Measurements from ENCODE around the gene UTP11. TPM values are rescaled to one million over a fixed set of nuclear protein-coding genes. Genes with fewer than 3 reads are reported as not detected.

The UTP11 gene
- total RNA-seq, 1 donor from 2014 or later: 32.6 TPM

DNA sequence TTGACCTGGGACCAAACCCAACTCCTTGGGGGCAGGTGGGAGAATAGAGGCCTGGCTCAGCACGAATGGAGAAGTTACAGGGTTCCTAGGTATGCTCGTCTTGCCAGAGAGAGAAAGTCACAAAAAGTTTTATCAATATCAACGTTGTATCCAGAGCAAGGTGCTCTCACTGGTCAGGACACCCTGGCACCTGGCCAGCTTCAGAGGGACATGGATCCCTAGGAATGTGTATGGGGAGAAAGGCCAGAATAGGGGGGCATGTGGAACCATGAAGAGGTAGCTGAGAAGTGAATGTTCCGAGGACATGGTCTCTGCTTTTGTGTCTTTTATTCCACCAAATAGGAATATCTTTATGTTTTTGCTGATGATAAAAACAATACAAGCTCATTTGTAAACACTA lies 43.4 kb downstream of the UTP11 start:
- H3K27me3 Mint-ChIP-seq (ENCODE audit: unreplicated experiment): peaks cover 32% of the 10 kb centered on the region
- peaks cover 7% of the 10 kb centered on the region for H3K4me1 Mint-ChIP-seq (ENCODE audit: unreplicated experiment)
- TF ChIP-seq CTCF (IDR thresholded peaks at IDR 0.05): no peak
- no peaks in the 10 kb centered on the region for H3K9me3 Mint-ChIP-seq (ENCODE audit: unreplicated experiment)
- H3K27ac Mint-ChIP-seq (ENCODE audit: unreplicated experiment): no peak overlapping the region
- no peak for DNase-seq (ENCODE audit: extremely low spot score, unreplicated experiment)
- H3K36me3 Mint-ChIP-seq (ENCODE audit: unreplicated experiment): no peaks in the 10 kb centered on the region
- H3K4me3 Mint-ChIP-seq (ENCODE audit: unreplicated experiment): no peak overlapping the region

GRCh38 chr1:38059635-38060250 lies 47.2 kb downstream of the UTP11 start:
- H3K27ac Mint-ChIP-seq (ENCODE audit: unreplicated experiment): no peak overlapping the region
- no peaks in the 10 kb centered on the region for H3K9me3 Mint-ChIP-seq (ENCODE audit: unreplicated experiment)
- no peak overlapping the region for H3K4me3 Mint-ChIP-seq (ENCODE audit: unreplicated experiment)
- peaks cover 16% of the 10 kb centered on the region for H3K27me3 Mint-ChIP-seq (ENCODE audit: unreplicated experiment)
- H3K4me1 Mint-ChIP-seq (ENCODE audit: unreplicated experiment): peaks cover 7% of the 10 kb centered on the region
- no peaks in the 10 kb centered on the region for H3K36me3 Mint-ChIP-seq (ENCODE audit: unreplicated experiment)
- DNase-seq (ENCODE audit: extremely low spot score, unreplicated experiment): no peak
- TF ChIP-seq CTCF (IDR thresholded peaks at IDR 0.05): no peak

DNA sequence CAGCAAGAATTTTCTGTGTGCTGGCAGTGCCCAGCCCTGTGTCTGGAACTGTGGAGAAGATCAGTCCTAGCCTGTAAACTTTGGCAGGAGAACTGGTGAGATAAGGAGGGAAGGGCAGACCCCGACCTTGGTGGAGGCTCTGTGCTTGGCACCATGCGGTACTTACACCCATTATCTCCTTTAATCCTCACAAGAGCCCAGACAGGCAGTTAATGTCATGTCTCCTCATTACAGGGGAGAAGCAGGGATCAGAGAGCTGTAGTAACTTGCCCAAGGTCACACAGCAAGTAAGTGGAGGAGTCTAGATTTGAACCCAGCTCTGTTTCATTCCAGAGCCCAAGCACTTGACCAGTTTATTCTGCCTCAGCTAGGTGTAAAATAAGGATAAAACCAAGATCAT lies 48.0 kb downstream of the UTP11 start:
- H3K27ac Mint-ChIP-seq (ENCODE audit: unreplicated experiment): no peak overlapping the region
- no peaks in the 10 kb centered on the region for H3K36me3 Mint-ChIP-seq (ENCODE audit: unreplicated experiment)
- peaks cover 7% of the 10 kb centered on the region for H3K4me1 Mint-ChIP-seq (ENCODE audit: unreplicated experiment)
- H3K4me3 Mint-ChIP-seq (ENCODE audit: unreplicated experiment): no peak overlapping the region
- no peak for TF ChIP-seq CTCF (IDR thresholded peaks at IDR 0.05)
- H3K9me3 Mint-ChIP-seq (ENCODE audit: unreplicated experiment): no peaks in the 10 kb centered on the region
- peaks cover 11% of the 10 kb centered on the region for H3K27me3 Mint-ChIP-seq (ENCODE audit: unreplicated experiment)
- no peak for DNase-seq (ENCODE audit: extremely low spot score, unreplicated experiment)

- peaks cover 7% of the 10 kb centered on the region for H3K4me1 Mint-ChIP-seq (ENCODE audit: unreplicated experiment)
- no peak for DNase-seq (ENCODE audit: extremely low spot score, unreplicated experiment)
- no peak overlapping the region for H3K27ac Mint-ChIP-seq (ENCODE audit: unreplicated experiment)
- H3K36me3 Mint-ChIP-seq (ENCODE audit: unreplicated experiment): no peaks in the 10 kb centered on the region
- no peak overlapping the region for H3K4me3 Mint-ChIP-seq (ENCODE audit: unreplicated experiment)
- H3K9me3 Mint-ChIP-seq (ENCODE audit: unreplicated experiment): no peaks in the 10 kb centered on the region
- peaks cover 11% of the 10 kb centered on the region for H3K27me3 Mint-ChIP-seq (ENCODE audit: unreplicated experiment)
- TF ChIP-seq CTCF (IDR thresholded peaks at IDR 0.05): no peak
Observed at GRCh38 chr1:38061290-38061689, 48.8 kb downstream of the UTP11 start.

GRCh38 chr1:38061883-38062328 lies 49.4 kb downstream of the UTP11 start:
- H3K4me1 Mint-ChIP-seq (ENCODE audit: unreplicated experiment): peaks cover 7% of the 10 kb centered on the region
- TF ChIP-seq CTCF (IDR thresholded peaks at IDR 0.05): no peak
- no peak for DNase-seq (ENCODE audit: extremely low spot score, unreplicated experiment)
- H3K27ac Mint-ChIP-seq (ENCODE audit: unreplicated experiment): no peak overlapping the region
- H3K9me3 Mint-ChIP-seq (ENCODE audit: unreplicated experiment): no peaks in the 10 kb centered on the region
- H3K27me3 Mint-ChIP-seq (ENCODE audit: unreplicated experiment): peaks cover 7% of the 10 kb centered on the region
- no peak overlapping the region for H3K4me3 Mint-ChIP-seq (ENCODE audit: unreplicated experiment)
- H3K36me3 Mint-ChIP-seq (ENCODE audit: unreplicated experiment): no peaks in the 10 kb centered on the region
